Erythroblast (primary cell): ENCODE measurements around the gene CRYGN.

Experiments used
- GATA1 ChIP-seq: IDR thresholded peaks from 2 replicates; pipeline ENCODE4 v1.6.1; 2011; ENCODE audit warnings: low read depth, mild to moderate bottlenecking, control low read depth, low read length, moderate library complexity
- POLR2A ChIP-seq: IDR thresholded peaks from 2 replicates; pipeline ENCODE4 v1.6.1; 2011; ENCODE audit warnings: mild to moderate bottlenecking, low read length

DNA sequence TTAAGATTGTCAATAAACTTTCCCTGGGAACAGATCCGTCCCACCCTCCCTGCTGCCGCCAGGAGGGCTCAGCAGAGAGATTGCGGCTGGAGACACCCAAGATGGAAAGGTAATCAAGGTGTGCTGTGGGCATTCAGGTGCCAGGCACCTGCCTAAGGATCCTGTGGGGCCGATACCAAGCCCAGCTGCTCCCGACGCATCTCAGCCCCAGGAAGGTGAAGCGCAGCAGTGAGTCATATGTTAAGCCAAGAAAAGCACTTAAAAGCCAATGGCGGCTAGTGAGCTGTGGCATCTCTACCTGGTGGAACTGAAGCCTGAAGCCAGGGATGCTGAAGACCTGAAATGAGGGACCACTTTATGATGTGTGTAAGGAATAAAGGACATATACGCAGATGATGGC, 36.2 kb downstream of the CRYGN start:
- TF ChIP-seq POLR2A (no peak), GATA1 (no peak)
